Activated T-cell treated with anti-CD3 and anti-CD28 coated beads for 24 hours (primary cell): ENCODE measurements around the gene PKM.
"Not testable (repeated sequence)": the region's sequence is repeated elsewhere in the genome, so short reads cannot be mapped to it uniquely, and the experiment has no call there.

Source experiments
- DNase-seq: peaks from one replicate; pipeline ENCODE4 v3.0.0-alpha.2; 2020; ENCODE audit warnings: low read depth

Gene PKM

GRCh38 chr15:72176159-72176558 lies 54.8 kb downstream of the PKM start:
- DNase-seq = no peak

GRCh38 chr15:72175186-72176044 lies 55.6 kb downstream of the PKM start:
- no peak for DNase-seq

- DNase-seq = no peak
These were observed 56.3 kb downstream of the PKM start for GRCh38 chr15:72174551-72175165.

GRCh38 chr15:72173864-72174550 lies 57.0 kb downstream of the PKM start:
- no peak for DNase-seq

- no peak for DNase-seq
These were observed 57.6 kb downstream of the PKM start for GRCh38 chr15:72173401-72173800.

- DNase-seq = no peak
These were observed 58.2 kb downstream of the PKM start for GRCh38 chr15:72172796-72173195.

- not testable (repeated sequence) for DNase-seq
These were observed 59.0 kb downstream of the PKM start for GRCh38 chr15:72171978-72172377.

- DNase-seq = no peak
These were observed 60.3 kb downstream of the PKM start for GRCh38 chr15:72170691-72171090.

GRCh38 chr15:72169921-72170611 lies 60.9 kb downstream of the PKM start:
- DNase-seq = no peak

GRCh38 chr15:72169236-72169920 lies 61.6 kb downstream of the PKM start:
- no peak for DNase-seq

- DNase-seq = no peak
These were observed 62.2 kb downstream of the PKM start for GRCh38 chr15:72168808-72169190.

- no peak for DNase-seq
These were observed 62.7 kb downstream of the PKM start for GRCh38 chr15:72168131-72168807.

GRCh38 chr15:72167445-72167844 lies 63.5 kb downstream of the PKM start:
- no peak for DNase-seq

- no peak for DNase-seq
These were observed 64.1 kb downstream of the PKM start for GRCh38 chr15:72166716-72167417.

GRCh38 chr15:72163719-72164118 lies 67.3 kb downstream of the PKM start:
- no peak for DNase-seq

GRCh38 chr15:72162569-72162968 lies 68.4 kb downstream of the PKM start:
- DNase-seq = no peak

- DNase-seq = no peak
These were observed 69.4 kb downstream of the PKM start for GRCh38 chr15:72161361-72162132.

GRCh38 chr15:72160696-72161245 lies 70.2 kb downstream of the PKM start:
- DNase-seq = no peak

- no peak for DNase-seq
These were observed 74.1 kb downstream of the PKM start for GRCh38 chr15:72156928-72157327.
